Memory B cell (primary cell): Measurements from ENCODE around the gene MMP25.

Experiments
- ATAC-seq: fragments of 150-1000 bp; cut with Tn5 transposase; 2 replicates; pipeline ENCODE4 v1.10.0; 2021; ENCODE audit warnings: low read depth, mild to moderate bottlenecking, moderate library complexity
- DNase-seq, 2 donors: peaks; one replicate each; pipeline ENCODE4 v3.0.0; 2022; ENCODE audit warnings: low spot score in 2 of 2
- H3K27ac Mint-ChIP-seq: one replicate; pipeline ENCODE4 v1.8.0; 2022; ENCODE audit warnings: mild to moderate bottlenecking, moderate library complexity, mixed read lengths
- H3K27me3 Mint-ChIP-seq: one replicate; pipeline ENCODE4 v1.8.0; 2022; ENCODE audit warnings: mixed read lengths
- H3K36me3 Mint-ChIP-seq: one replicate; pipeline ENCODE4 v1.8.0; 2022; ENCODE audit warnings: mild to moderate bottlenecking, mixed read lengths
- H3K4me1 Mint-ChIP-seq: one replicate; pipeline ENCODE4 v1.8.0; 2022; ENCODE audit warnings: mixed read lengths
- H3K4me3 Mint-ChIP-seq: one replicate; pipeline ENCODE4 v1.8.0; 2022; ENCODE audit warnings: mild to moderate bottlenecking, moderate library complexity, mixed read lengths
- H3K9me3 Mint-ChIP-seq: one replicate; pipeline ENCODE4 v1.8.0; 2022; ENCODE audit warnings: mixed read lengths

MMP25 gene

GRCh38 chr16:3088925-3089716 lies 42.8 kb downstream of the MMP25 start:
- H3K27ac Mint-ChIP-seq = no peak overlapping the region
- peaks cover 7% of the 10 kb centered on the region for H3K27me3 Mint-ChIP-seq
- ATAC-seq (no peak), DNase-seq (no peak)
- H3K4me1 Mint-ChIP-seq = peaks cover 8% of the 10 kb centered on the region
- no peaks in the 10 kb centered on the region for H3K36me3 Mint-ChIP-seq
- H3K9me3 Mint-ChIP-seq = no peaks in the 10 kb centered on the region
- H3K4me3 Mint-ChIP-seq = no peak overlapping the region

GRCh38 chr16:3089717-3090592 lies 43.6 kb downstream of the MMP25 start:
- H3K27me3 Mint-ChIP-seq = peaks cover 7% of the 10 kb centered on the region
- H3K9me3 Mint-ChIP-seq = no peaks in the 10 kb centered on the region
- no peaks in the 10 kb centered on the region for H3K36me3 Mint-ChIP-seq
- peaks cover 10% of the 10 kb centered on the region for H3K4me1 Mint-ChIP-seq
- no peak overlapping the region for H3K27ac Mint-ChIP-seq
- H3K4me3 Mint-ChIP-seq = no peak overlapping the region
- DNase-seq (no peak), ATAC-seq (no peak)

- H3K27ac Mint-ChIP-seq = no peak overlapping the region
- ATAC-seq (no peak), DNase-seq (no peak)
- peaks cover 7% of the 10 kb centered on the region for H3K27me3 Mint-ChIP-seq
- peaks cover 10% of the 10 kb centered on the region for H3K4me1 Mint-ChIP-seq
- H3K4me3 Mint-ChIP-seq = no peak overlapping the region
- no peaks in the 10 kb centered on the region for H3K9me3 Mint-ChIP-seq
- H3K36me3 Mint-ChIP-seq = no peaks in the 10 kb centered on the region
Measured at GRCh38 chr16:3091551-3091950, 45.2 kb downstream of the MMP25 start.

DNA sequence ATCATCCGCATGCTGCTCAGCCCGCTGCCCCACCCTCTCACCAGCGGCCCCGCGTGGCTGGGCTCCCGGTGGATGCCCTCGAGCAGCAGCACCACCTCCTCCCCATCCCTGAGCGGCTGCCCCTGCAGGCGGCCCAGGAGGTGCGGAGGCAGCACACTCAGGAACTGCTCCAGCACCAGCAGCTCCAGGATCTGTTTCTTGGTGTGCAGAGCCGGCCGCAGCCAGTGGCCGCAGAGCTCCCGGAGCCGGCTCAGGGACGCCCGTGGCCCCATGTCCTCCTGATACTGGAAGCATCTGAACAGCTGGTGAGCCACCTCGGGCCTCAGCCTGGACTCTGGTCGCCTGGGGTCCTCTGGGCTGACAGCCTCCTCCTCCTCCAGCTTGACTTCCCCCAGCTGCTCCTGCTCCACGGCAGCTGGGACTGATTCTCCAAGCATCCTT lies 46.2 kb downstream of the MMP25 start:
- DNase-seq (no peak), ATAC-seq (no peak)
- H3K36me3 Mint-ChIP-seq = no peaks in the 10 kb centered on the region
- H3K9me3 Mint-ChIP-seq = no peaks in the 10 kb centered on the region
- no peak overlapping the region for H3K4me3 Mint-ChIP-seq
- H3K4me1 Mint-ChIP-seq = peaks cover 9% of the 10 kb centered on the region
- H3K27me3 Mint-ChIP-seq = peaks cover 6% of the 10 kb centered on the region
- H3K27ac Mint-ChIP-seq = no peak overlapping the region

DNA sequence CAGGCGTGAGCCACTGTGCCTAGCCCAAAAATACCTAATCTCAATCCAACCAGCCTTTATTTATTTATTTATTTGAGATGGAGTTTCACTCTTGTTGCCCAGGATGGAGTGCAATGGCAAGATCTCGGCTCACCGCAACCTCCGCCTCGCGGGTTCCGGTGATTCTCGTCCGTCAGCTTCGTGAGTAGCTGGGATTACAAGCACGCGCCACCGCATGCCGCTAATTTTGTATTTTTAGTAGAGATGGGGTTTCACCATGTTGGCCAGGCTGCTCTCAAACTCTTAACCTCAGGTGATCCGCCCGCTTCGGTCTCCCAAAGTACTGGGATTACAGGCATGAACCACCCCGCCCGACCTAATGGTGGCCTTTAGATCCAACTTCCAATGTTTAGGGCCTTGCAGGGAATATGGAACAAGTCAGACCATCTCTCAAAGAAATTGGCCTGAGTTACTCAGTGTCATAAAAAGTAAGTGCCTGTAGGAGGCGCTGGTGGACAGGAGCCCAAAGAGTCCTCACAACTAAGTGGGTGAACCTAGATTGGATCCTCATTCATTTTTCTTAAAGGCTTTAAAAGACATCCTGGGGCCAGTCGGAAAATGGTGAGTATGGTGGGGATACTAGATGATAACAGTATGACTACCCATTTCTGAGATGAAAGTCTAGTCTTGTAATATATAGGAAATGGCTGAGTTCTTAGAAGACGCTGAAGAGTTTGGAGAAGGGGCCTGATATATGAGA lies 48.1 kb downstream of the MMP25 start:
- no peak for ATAC-seq
- peaks cover 2% of the 10 kb centered on the region for H3K4me1 Mint-ChIP-seq
- no peak overlapping the region for H3K4me3 Mint-ChIP-seq
- no peaks in the 10 kb centered on the region for H3K9me3 Mint-ChIP-seq
- H3K27ac Mint-ChIP-seq = no peak overlapping the region
- no peaks in the 10 kb centered on the region for H3K27me3 Mint-ChIP-seq
- DNase-seq = peak; percentile 31 to 47
- H3K36me3 Mint-ChIP-seq = no peaks in the 10 kb centered on the region

GRCh38 chr16:3095869-3096268 lies 49.5 kb downstream of the MMP25 start:
- Mint-ChIP-seq H3K27ac (no peak overlapping the region), H3K36me3 (no peaks in the 10 kb centered on the region), H3K27me3 (no peaks in the 10 kb centered on the region), H3K4me1 (peaks cover 9% of the 10 kb centered on the region), H3K4me3 (no peak overlapping the region), H3K9me3 (no peaks in the 10 kb centered on the region)
- DNase-seq (peak; percentile 44 to 70), ATAC-seq (peak; percentile 83)

DNA sequence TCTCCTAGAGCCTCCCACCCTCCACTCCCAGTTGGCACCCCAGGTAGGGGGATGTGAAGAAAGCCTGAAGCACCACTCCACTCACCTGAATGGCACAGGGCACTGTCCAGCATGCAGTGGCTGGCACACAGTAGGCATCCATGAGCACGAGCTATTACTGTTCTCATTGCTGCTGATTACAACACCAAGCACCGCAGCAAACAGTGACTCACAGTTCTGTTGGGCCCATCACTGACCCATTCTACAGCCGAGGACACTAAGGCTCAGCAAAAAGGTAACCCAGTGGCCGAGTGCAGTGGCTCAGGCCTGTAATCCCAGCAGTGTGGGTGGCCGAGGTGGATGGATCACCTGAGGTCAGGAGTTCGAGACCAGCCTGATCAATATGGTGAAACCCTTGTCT lies 50.0 kb downstream of the MMP25 start:
- Mint-ChIP-seq H3K4me1 (peaks cover 11% of the 10 kb centered on the region), H3K27ac (no peak overlapping the region), H3K36me3 (no peaks in the 10 kb centered on the region), H3K9me3 (no peaks in the 10 kb centered on the region), H3K4me3 (no peak overlapping the region), H3K27me3 (no peaks in the 10 kb centered on the region)
- ATAC-seq = no peak
- no peak for DNase-seq

DNA sequence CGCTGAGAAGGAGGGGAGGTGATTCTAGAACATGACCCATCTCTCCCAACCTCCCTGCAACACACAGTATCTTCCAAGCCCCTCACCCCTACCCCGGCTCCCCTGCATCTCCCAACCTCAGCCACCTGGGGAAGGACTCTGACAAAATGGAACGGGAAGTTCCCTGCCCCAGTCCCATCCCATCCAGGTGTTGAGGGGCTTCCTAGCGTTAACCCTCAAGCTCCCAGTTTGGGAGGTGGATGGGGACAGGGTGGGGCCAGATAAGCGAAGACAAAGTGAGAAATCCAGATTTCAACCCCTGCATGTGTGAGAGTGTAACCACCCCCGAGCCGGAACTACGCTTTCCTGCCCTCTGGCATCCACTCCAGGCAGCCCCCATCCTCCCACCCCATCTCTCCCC lies 50.9 kb downstream of the MMP25 start:
- ATAC-seq (no peak), DNase-seq (no peak)
- Mint-ChIP-seq H3K27ac (no peak overlapping the region), H3K4me3 (no peak overlapping the region), H3K9me3 (no peaks in the 10 kb centered on the region), H3K27me3 (no peaks in the 10 kb centered on the region), H3K4me1 (peaks cover 16% of the 10 kb centered on the region), H3K36me3 (no peaks in the 10 kb centered on the region)

- no peak within 1 kb of the TSS for H3K27ac Mint-ChIP-seq
- no peaks in the 10 kb centered on the region for H3K27me3 Mint-ChIP-seq
- no peaks in the 10 kb centered on the region for H3K36me3 Mint-ChIP-seq
- peak within 1 kb of the TSS; percentile 85 for H3K4me3 Mint-ChIP-seq
- peaks cover 16% of the 10 kb centered on the region for H3K4me1 Mint-ChIP-seq
- H3K9me3 Mint-ChIP-seq = no peaks in the 10 kb centered on the region
- ATAC-seq (no peak), DNase-seq (no peak)
Measured at GRCh38 chr16:3098459-3099394, 52.4 kb downstream of the MMP25 start, which contains the start of gene ZSCAN10. Gene ZSCAN10, minus strand, starts transcription at chr16:3099294. Its CDS starts 6,357 bp downstream, at chr16:3092937.

DNA sequence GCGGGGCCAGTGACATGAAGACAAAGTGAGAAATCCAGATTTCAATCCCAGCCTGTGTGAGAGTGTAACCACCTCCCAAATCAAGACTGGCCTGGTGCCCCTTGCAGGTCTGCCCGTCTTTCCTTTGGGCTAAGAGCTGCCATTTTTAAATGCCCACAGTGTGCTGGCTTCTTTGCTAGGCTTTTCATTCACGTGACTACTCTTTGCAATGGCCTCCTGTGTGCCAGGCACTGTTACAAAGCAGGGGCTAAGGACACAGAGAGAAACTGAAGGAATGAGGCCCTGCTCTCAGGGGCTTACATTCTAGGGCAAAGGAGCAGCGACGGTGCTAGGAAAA lies 53.0 kb downstream of the MMP25 start:
- H3K36me3 Mint-ChIP-seq = no peaks in the 10 kb centered on the region
- H3K27me3 Mint-ChIP-seq = no peaks in the 10 kb centered on the region
- no peak overlapping the region for H3K27ac Mint-ChIP-seq
- DNase-seq = no peak
- peaks cover 16% of the 10 kb centered on the region for H3K4me1 Mint-ChIP-seq
- no peak overlapping the region for H3K4me3 Mint-ChIP-seq
- ATAC-seq = no peak
- H3K9me3 Mint-ChIP-seq = no peaks in the 10 kb centered on the region

- peaks cover 14% of the 10 kb centered on the region for H3K4me1 Mint-ChIP-seq
- H3K36me3 Mint-ChIP-seq = no peaks in the 10 kb centered on the region
- peak; percentile 85 for ATAC-seq
- H3K9me3 Mint-ChIP-seq = no peaks in the 10 kb centered on the region
- DNase-seq = peak; percentile 61 to 67
- H3K27ac Mint-ChIP-seq = no peak overlapping the region
- H3K27me3 Mint-ChIP-seq = no peaks in the 10 kb centered on the region
- H3K4me3 Mint-ChIP-seq = peak overlapping the region; percentile 85
Measured at GRCh38 chr16:3099732-3100499, 53.6 kb downstream of the MMP25 start.

- Mint-ChIP-seq H3K9me3 (no peaks in the 10 kb centered on the region), H3K4me3 (peak overlapping the region; percentile 7), H3K4me1 (peaks cover 14% of the 10 kb centered on the region), H3K27ac (no peak overlapping the region), H3K36me3 (no peaks in the 10 kb centered on the region), H3K27me3 (no peaks in the 10 kb centered on the region)
- ATAC-seq (no peak), DNase-seq (no peak)
Measured at GRCh38 chr16:3101018-3101840, 54.9 kb downstream of the MMP25 start.
